Measurements from ENCODE around the gene KCNK6. TPM values are rescaled to one million over a fixed set of nuclear protein-coding genes. Genes with fewer than 3 reads are reported as not detected.

KCNK6 gene
- total RNA-seq, 6 experiments from 2014 or later: 1.1 to 3.1 (median 2.2) TPM

GRCh38 chr19:38315657-38316476 is 3.8 kb upstream of the KCNK6 start, which contains the start of gene YIF1B:
YIF1B (minus strand) TSS chr19:38315947; CDS start chr19:38315917, 30 bp downstream.
- Histone ChIP-seq H3K4me3 (peak within 1 kb of the TSS; percentile 63 to 75 (median 64)), H3K9me3 (no peaks in the 10 kb centered on the region), H3K4me1 (peaks cover 0 to 8% (median 0%) of the 10 kb centered on the region in 4 donors), H3K27me3 (no peaks in the 10 kb centered on the region), H3K36me3 (no peaks in the 10 kb centered on the region), H3K27ac (peak within 1 kb of the TSS; percentile 58 to 66 (median 62))
- peak; percentile 96 to 98 (median 98) for DNase-seq
- WGBS (ENCODE audit: insufficient coverage, low coverage, low lambda C conversion rate, missing lambda C conversion rate): 2% methylated on average over 22 of the region's 64 CpGs
- intact Hi-C loops (cut with DNase I): no loop called here
- peak; percentile 92 to 95 (median 94) for ATAC-seq
- TF ChIP-seq POLR2A (IDR thresholded peaks at IDR 0.05) (peak; percentile 37), CTCF (IDR thresholded peaks at IDR 0.05) (no peak)

- no peaks in the 10 kb centered on the region for H3K27me3 ChIP-seq
- 21% methylated on average over 8 of the region's 8 CpGs for WGBS (ENCODE audit: insufficient coverage, low coverage, low lambda C conversion rate, missing lambda C conversion rate)
- TF ChIP-seq POLR2A (IDR thresholded peaks at IDR 0.05) (no peak), CTCF (IDR thresholded peaks at IDR 0.05) (no peak)
- ATAC-seq (no peak), DNase-seq (no peak)
- peak overlapping the region; percentile 58 to 62 (median 61) for H3K27ac ChIP-seq
- no peaks in the 10 kb centered on the region for H3K36me3 ChIP-seq
- peak overlapping the region; percentile 13 to 75 (median 63) for H3K4me3 ChIP-seq
- intact Hi-C loops (cut with DNase I): no loop called here
- no peaks in the 10 kb centered on the region for H3K9me3 ChIP-seq
- H3K4me1 ChIP-seq: peaks cover 0 to 8% (median 0%) of the 10 kb centered on the region in 4 donors
These were observed 3.1 kb upstream of the KCNK6 start for GRCh38 chr19:38316477-38317067.

- Histone ChIP-seq H3K9me3 (no peaks in the 10 kb centered on the region), H3K27ac (peak overlapping the region; percentile 58 to 62 (median 61)), H3K36me3 (no peaks in the 10 kb centered on the region), H3K27me3 (no peaks in the 10 kb centered on the region), H3K4me1 (peaks cover 0 to 8% (median 0%) of the 10 kb centered on the region in 4 donors), H3K4me3 (no peak overlapping the region)
- intact Hi-C loops (cut with DNase I): no loop called here
- ATAC-seq (peak in 3 of 4 donors; percentile 7 to 24 (median 9)), DNase-seq (no peak)
- WGBS (ENCODE audit: insufficient coverage, low coverage, low lambda C conversion rate, missing lambda C conversion rate): 41% methylated on average over 11 of the region's 11 CpGs
- no peak for TF ChIP-seq POLR2A (IDR thresholded peaks at IDR 0.05)
- no peak for TF ChIP-seq CTCF (IDR thresholded peaks at IDR 0.05)
These were observed 2.5 kb upstream of the KCNK6 start for GRCh38 chr19:38317104-38317612.

GRCh38 chr19:38318660-38319059 is 985 bp upstream of the KCNK6 start:
- no peak overlapping the region for H3K4me3 ChIP-seq
- peaks cover 0 to 8% (median 0%) of the 10 kb centered on the region in 4 donors for H3K4me1 ChIP-seq
- no peak for DNase-seq
- TF ChIP-seq CTCF (IDR thresholded peaks at IDR 0.05) (no peak), POLR2A (IDR thresholded peaks at IDR 0.05) (no peak)
- intact Hi-C loops (cut with DNase I): no loop called here
- H3K27me3 ChIP-seq: no peaks in the 10 kb centered on the region
- no peaks in the 10 kb centered on the region for H3K36me3 ChIP-seq
- whole genome bisulfite sequencing (ENCODE audit: insufficient coverage, low coverage, low lambda C conversion rate, missing lambda C conversion rate): 37% methylated on average over 5 of the region's 6 CpGs
- peak overlapping the region in 2 of 3 donors; percentile 70 to 81 for H3K27ac ChIP-seq
- no peaks in the 10 kb centered on the region for H3K9me3 ChIP-seq
- no peak for ATAC-seq
